Measurements from ENCODE around the gene FEN1.

DNA sequence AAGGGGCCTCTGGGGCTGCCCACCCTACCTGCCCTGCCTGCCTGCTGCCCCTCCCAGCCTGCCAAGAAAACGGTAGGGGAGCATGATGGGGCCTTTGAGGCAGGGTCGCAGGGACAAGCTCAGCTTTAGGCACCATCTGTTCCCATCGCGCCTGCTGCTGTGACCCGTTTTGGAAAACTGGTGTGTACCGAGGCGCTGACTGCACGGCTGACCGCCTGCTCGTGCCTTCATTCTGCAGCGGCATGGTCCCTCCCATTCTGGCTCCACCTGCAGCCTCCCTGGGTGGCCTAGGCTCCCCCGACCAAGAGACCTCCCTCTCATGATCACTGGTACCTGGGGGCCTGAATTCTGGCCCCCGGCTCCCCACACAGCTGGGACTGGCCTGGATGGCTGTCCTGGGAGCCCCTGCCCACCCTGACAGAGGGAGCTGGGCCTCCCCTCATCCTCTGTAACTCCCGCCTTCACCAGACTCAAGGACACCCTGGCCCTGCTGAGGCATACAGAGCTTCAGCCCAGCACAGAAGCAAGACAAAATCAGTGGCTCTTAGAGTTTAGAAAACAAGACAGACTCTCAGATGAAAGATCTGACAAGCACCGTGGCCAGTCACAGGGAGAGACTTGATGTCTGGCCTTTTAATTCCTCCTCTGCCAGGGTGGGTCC is 46.8 kb upstream of the FEN1 start:
- no peak for TF ChIP-seq POLR2AphosphoS5 (IDR thresholded peaks at IDR 0.05; ENCODE audit: low read depth, low read length)
- no peak for TF ChIP-seq POLR2A (IDR thresholded peaks at IDR 0.05; ENCODE audit: low read depth, low read length)
- TF ChIP-seq TAF1 (IDR thresholded peaks at IDR 0.05; ENCODE audit: borderline replicate concordance, low read depth, low read length), result no peak
